NCI-H446 (cell line): ENCODE data around the gene ATL1.
"Not testable (repeated sequence)": the region's sequence is repeated elsewhere in the genome, so short reads cannot be mapped to it uniquely, and the experiment has no call there.

Experiments
- DNase-seq, 2 experiments: peaks; one replicate each; lab custom pipeline; 2025; lab: John Stamatoyannopoulos, UW

ATL1 gene

DNA sequence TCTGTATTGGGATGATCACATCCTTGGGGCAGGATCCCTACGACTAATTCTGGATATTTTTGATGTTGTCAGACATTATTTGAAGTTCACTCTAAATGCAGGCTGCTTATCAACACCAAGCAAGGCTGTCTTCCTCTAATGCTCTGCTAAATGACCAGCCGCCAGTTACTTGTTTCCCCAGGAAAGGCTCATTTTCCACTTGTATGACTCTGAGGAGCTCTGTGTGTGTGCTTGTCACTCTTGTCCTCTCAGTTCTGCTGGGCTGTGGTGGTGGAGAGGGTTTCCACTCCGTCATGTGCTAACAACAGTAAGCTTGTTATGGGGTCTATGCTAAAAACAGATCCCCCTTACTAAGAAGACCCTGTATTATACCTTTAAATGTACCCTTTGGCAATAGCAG lies 42.1 kb downstream of the ATL1 start:
- no peak for DNase-seq

DNA sequence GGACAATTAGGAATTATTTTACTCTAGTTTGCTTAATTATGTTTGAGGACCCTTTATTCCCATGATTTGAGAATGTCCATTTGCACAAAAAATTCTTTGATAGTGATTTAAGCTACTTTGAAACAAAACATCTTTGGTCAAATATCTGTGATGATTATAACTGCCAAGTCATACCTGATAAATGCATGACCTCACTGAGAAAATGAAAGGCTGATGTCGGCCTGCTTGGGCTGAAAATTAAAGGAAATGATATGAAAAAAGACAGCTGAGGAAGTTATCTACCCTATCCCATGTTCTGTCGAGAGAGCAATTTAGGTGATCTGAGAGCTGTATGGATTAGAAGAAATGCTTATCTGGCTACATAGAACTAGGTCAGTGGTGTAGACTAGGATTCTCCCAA lies 43.6 kb downstream of the ATL1 start:
- DNase-seq, result no peak

DNA sequence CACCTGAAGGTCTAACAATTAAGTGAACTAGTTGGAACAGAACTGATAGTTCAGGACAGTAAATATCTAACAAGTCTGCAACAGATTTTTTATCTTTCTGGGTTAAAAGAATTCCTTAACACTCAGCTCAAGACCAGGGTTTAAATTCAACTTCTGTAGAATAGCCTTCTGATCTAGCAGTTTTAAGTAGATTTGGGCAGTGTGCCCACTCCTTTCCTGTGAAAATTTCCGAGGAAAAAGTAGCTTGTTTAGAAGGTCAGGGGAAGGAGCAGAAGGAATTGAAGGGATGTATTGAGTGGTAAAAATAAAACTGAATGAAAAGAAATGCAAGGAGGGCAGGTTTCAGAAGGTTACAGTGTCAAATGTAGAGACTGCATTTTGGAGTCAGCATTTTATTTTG lies 45.8 kb downstream of the ATL1 start:
- DNase-seq, result no peak

- no peak for DNase-seq
Measured at GRCh38 chr14:50606468-50606867, 46.5 kb downstream of the ATL1 start.

GRCh38 chr14:50607181-50607580 lies 47.2 kb downstream of the ATL1 start:
- DNase-seq, result no peak

- no peak for DNase-seq
Measured at GRCh38 chr14:50607761-50608160, 47.8 kb downstream of the ATL1 start.

- peak in 1 of 2 experiments; percentile 37 for DNase-seq
Measured at GRCh38 chr14:50608302-50608851, 48.4 kb downstream of the ATL1 start.

DNA sequence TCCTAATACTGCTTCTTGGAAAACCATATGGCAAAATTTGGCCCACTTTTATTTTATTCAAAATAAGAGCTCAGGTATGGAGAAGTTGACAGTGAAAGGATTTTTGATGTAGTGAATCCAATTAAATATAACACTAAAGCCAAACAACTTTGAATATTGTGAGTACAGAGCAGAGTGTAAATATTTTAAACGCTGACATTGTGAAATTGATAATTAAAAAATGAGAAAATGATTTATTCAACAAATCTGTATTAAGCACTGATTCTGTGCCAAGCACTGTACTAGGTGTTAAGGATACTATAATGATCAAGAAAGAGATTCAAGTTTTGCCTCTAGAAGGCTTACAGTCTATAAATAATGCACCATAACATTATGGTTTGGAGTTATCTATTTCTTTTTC lies 50.5 kb downstream of the ATL1 start:
- DNase-seq, result no peak

DNA sequence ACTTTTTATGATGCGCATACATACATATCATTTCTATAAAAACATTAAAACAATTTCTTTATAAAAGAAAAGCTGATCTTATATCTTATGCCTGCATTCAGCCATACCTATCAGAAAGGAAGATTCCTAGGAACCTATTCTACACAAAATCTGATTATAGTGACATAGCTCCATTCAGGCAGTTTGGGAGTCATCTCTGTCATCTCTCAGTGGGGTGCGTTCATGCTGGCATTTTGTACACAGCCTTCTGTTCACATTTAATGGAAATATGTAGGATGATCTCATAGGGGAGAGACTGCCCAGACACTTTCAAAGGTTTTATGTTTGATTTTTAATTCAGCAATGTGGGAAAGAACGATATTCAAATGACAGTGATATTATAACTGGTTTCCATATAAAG lies 52.9 kb downstream of the ATL1 start:
- DNase-seq, result no peak

DNA sequence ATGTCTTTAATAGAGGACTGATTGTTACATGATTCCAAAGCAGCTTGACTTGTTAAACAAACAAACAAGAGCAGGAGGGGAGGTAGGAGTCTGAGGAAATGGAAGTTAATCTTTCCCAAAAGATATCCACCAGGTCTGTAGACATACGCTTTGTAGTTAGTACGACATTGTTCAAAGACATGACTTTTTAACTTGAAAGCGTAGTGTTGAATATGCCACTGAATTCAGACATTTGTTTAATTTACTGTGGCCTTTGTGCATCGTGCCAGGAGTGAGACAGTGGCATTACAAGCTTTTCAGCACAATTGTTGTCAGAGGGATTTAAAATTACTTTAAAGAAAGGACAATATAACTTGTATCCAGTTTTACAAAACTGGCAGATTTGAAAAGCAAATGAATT lies 55.1 kb downstream of the ATL1 start:
- DNase-seq, result no peak

DNA sequence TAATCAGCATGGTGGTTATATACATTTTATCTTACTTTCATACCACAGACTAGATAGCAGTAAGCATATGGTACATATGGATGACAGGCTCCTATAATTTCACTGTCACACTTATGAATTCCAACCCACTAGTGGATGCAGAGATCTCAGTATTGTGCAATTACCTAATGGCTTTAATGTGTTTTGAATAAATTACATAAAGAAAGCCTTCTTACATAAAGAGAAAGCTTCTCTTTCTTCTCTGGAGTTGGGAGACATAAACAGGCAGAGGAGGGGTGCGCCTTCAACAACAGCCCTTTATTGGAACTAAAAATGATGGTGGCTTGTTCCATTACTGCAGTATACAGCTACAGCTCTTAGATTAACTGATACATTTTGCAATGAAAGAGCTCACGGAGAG lies 55.6 kb downstream of the ATL1 start:
- DNase-seq, result no peak

GRCh38 chr14:50616275-50616674 lies 56.3 kb downstream of the ATL1 start:
- no peak for DNase-seq

GRCh38 chr14:50619569-50620141 lies 59.7 kb downstream of the ATL1 start:
- DNase-seq, result peak in 1 of 2 experiments; percentile 36

GRCh38 chr14:50620341-50620740 lies 60.4 kb downstream of the ATL1 start:
- DNase-seq, result no peak

GRCh38 chr14:50622978-50623377 lies 63.0 kb downstream of the ATL1 start:
- DNase-seq, result no peak

- DNase-seq, result no peak
Measured at GRCh38 chr14:50624447-50624846, 64.5 kb downstream of the ATL1 start.

- not testable (repeated sequence) for DNase-seq
Measured at GRCh38 chr14:50624947-50625346, 65.0 kb downstream of the ATL1 start.

GRCh38 chr14:50631408-50631821 lies 71.5 kb downstream of the ATL1 start:
- no peak for DNase-seq

GRCh38 chr14:50633954-50634353 lies 74.0 kb downstream of the ATL1 start:
- DNase-seq, result no peak

GRCh38 chr14:50635141-50635540 lies 75.2 kb downstream of the ATL1 start:
- DNase-seq, result peak in 1 of 2 experiments; percentile 8

DNA sequence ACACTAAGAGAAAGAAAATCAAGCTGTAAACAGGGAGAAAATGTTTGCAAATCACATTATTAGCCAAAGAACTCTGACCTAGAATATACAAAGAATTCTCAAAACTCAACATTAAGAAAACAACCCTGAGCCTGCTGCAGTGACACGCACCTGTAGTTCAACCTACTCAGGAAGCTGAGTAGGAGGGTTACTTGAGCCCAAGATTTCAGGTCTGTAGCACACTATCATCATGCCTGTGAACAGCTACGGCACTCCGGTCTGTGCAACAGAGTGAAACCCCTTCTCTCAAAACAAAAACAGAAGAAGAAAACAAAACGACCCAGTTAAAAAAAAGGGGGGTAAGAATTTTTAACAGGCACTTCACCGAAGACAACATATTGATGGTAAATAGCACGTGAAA lies 87.3 kb downstream of the ATL1 start:
- no peak for DNase-seq

GRCh38 chr14:50647753-50648152 lies 87.8 kb downstream of the ATL1 start:
- no peak for DNase-seq

GRCh38 chr14:50649691-50650090 lies 89.7 kb downstream of the ATL1 start:
- DNase-seq, result no peak

DNA sequence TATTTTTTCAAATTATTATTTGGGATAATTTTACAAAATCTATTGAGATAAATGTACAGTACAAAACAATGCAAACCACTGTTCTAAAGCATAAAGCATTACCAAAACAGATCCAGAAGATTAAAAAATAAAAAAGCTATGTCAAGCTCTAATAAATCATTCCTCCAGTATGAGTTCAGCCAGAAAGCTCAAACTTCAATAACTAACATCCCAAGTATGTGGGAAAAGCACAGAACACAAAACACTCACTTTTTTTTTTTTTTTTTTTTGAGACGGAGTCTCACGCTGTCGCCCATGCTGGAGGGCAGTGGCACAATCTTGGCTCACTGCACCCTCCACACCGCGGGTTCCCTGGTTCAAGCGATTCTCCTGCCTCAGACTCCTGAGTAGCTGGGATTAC lies 96.8 kb downstream of the ATL1 start:
- no peak for DNase-seq
